SIG-M5 treated with dmso at 0.1 percent for 504 hours (cell line): ENCODE measurements around the gene PLXNA3.
A peak's percentile ranks its signal among the peaks of the same experiment; 100 is the strongest.

Experiments used
- DNase-seq: peaks from one replicate; lab custom pipeline; 2025; ENCODE audit not compliant: unreplicated experiment; lab: John Stamatoyannopoulos, UW

Gene PLXNA3

DNA sequence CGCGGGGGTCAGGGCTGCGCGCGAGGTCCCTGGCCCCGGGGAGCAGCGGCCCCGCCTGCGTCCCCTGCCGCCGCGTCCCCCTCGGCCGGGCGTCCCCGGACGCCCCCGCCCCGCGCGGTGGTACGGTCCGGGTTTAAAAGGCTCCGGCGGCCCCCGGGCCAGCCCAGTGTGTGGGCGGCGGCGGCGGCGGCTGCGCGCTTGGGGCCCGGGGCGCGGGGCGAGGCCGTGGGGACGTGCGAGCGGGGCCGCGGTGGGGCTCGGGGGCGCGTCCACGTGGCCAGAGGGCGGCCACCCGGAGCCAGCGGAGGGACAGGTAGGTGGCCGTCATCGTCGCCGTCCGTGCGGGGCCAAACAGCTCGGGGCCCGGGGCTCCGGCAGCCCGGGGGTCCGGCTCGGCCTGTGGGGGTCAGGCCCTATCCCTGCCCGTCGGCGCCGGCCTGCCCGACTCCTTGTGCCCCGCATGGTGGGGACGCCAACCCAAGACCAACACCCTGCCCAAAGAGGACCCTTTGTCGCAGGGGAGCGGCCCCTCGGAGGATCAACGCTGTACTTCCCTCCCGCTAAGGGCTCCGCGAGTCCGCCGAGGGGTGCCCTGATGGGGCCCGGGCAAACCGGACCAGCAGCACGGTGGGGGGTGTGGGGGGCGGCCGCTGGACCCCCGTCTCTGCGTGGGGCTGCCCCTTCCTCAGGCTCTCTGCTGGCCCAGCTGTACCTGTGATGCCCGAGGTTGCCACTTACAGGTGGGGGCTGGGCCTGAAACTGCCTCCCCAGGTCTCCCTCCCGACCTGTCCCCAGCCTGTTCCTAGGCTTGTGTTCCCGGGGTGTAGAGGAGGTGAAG, at the start of gene PLXNA3:
Gene PLXNA3, plus strand, starts transcription at position 166 of the 838 bp plus-strand sequence. CDS start 1,903 bp downstream, outside the sequence.
- DNase-seq: no peak

DNA sequence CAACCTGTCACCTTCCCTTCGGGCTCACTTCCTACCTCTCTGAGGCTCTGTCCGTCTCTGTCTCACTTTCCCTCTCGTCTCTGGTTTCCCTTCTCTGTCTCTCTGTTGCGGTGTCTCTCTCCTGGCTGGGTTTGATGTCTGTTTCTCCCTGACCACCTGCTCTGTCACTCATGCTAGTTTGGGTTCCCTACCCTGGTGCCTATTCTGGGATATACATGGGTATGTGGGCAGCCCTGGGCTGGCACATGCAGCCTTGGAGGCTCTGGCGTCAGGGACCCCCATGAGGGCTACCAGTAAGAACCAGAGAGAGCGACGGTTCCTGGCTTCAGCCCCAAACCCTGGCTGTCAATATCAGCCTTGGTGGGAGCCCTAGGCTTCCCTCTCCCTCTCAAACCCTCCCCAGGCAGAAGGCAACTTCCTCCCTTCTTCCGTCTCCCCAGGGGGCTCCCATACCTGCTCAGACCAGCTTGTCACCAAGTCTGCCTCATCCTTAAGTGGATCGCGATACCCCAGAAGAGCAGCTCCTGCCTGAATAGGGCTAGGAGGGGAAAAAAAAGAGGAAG, 49.3 kb upstream of the PLXNA3 start:
- DNase-seq: no peak

DNA sequence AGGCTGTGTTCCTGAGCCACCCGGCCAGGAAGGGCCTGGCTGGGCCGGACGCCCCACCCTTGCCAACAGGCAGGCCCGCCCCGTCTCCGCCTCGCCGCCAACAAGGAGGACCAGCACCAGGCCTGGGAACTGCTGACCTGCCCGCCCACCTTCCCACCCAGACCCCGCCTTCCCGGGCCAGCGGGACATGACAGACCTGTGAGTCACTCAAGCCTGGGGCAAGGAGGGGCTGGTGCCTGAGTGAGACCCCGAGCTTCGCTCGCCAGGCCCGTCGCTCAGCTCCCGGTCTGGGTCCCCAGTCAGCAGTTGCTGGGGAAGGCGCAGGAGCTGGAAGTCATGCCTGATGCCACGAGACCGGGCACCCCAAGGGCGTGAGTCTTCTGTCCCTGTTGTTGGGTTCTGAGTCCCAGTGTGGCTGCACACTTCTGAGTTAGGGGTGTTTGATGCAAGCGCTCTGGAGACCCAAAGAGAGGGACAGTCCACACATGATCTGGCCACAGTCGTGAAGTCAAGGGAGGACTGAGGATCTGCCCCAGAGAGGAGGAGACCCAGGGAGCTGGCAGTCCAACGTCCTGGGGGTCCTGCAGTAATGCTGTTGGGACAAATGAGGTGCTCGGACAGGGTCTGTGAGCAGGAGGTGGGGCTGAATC, 48.7 kb upstream of the PLXNA3 start, which contains the start of gene DNASE1L1:
Gene DNASE1L1, minus strand, starts transcription at position 33 of the 650 bp plus-strand sequence. CDS start 3,686 bp downstream, outside the sequence.
- DNase-seq: peak; percentile 71

DNA sequence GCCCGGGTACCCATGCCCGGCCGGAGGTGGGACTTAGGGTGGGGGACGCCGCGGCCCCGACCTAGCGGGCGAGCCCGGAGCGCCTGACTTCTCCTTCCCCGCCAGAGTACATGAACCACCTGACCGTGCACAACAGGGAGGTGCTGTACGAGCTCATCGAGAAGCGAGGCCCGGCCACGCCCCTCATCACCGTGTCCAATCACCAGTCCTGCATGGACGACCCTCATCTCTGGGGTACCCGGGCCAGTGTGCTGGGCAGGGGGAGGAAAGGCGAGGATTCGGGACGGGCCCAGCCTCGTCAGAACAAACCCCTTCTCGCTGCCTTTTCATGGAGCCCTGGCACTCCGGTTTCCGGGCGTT, 46.1 kb upstream of the PLXNA3 start:
- peak; percentile 62 for DNase-seq

DNA sequence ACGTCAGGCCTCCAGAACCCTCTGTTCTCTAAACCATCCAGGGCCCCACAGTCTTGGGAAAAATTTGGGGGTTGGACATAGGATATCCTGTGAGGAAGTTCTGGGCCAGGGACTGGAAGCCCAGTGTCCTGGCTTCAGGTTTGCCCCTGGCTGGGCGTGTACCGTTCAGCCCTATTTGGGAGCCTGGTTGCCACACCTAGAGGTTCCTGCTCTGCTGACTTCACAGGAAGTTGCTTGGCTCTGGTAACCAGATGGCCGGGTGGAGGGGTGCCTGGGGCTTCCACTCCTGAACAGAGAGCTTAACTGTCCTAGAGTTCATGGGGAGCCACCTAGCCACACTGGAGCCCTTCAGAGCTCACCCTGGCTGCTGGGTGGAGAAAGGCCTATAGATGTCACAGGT, 45.6 kb upstream of the PLXNA3 start:
- peak; percentile 58 for DNase-seq

DNA sequence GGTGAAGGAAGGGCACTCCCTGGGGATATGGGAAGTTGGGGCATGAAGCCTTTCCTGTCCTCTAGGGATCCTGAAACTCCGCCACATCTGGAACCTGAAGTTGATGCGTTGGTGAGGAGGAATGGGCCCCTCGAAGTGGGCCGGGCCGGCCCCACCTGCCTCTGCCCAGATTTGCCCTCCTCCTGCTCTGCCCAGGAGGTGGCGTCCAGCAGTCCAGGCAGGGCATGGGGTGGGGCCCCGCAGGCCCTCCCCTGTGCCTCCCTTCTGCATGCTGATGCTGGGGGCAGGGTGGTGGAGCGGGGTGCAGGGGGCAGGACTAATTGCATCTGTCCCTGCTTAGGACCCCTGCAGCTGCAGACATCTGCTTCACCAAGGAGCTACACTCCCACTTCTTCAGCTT, 44.9 kb upstream of the PLXNA3 start:
- no peak for DNase-seq

DNA sequence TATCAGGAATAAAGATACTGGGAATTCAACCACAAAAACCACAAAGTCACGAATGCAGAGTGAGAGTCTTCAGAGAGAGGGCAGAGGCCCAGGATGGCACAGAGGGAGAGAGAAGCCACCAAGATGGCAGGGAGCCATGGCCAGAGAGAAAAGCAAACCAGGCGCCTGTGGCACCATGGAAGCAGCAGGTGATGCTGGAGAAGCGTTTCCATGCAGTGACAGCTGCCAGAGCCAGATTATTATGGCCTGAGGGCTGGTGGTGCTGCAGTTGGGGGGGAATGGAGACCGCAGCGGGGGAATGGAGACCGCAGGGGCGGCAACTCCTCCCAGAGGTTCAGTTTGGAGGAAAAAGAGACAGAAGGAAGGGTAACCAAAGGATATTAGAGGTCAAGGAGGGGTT, 40.9 kb upstream of the PLXNA3 start:
- no peak for DNase-seq

DNA sequence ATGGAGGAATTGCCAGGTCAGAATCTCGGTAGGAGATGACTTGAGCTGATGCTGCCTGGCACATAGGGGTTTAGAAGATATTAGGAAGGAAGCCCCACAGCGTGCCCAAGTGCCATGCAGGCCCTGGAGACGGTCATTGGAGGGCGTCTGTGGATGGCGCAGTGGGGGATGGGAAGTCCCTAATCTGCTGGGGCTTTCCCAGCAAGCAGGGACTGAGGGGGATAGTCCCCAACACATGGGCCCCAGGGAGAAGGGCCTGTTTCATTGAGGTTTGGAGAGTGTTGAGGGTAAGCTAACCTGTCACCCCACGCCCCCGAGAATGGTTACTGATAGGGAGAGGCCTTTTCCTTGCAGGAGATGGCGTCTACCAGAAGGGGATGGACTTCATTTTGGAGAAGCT, 38.9 kb upstream of the PLXNA3 start:
- no peak for DNase-seq

DNA sequence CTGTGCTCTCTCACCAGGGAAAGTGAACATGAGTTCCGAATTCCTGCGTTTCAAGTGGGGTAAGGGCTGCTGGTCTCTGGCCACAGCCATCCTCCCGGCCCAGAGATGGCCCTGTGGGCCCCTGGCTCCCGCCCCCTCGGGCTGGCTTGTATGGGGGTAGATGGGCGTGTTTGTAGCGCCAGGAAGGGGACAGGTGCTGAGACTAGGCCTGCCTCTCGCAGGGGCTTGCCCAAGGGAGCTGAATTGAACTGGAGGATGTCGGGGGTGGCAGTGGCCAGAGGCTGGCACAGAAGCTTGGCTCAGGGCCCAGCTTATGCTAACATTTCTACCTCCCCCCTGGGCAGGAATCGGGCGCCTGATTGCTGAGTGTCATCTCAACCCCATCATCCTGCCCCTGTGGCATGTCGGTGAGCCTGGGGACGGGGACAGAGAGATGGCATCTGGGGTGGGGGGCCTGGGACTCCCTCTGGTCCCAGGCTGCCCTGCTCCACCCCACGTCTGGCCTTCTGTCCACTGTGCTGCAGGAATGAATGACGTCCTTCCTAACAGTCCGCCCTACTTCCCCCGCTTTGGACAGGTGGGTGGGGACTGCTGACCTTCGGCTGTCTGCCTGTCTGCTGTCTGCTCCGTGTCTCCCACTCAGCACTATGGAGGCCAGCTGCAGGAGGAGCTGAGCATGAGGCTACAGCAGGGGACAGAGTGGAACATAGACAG, 38.2 kb upstream of the PLXNA3 start:
- DNase-seq: no peak

DNA sequence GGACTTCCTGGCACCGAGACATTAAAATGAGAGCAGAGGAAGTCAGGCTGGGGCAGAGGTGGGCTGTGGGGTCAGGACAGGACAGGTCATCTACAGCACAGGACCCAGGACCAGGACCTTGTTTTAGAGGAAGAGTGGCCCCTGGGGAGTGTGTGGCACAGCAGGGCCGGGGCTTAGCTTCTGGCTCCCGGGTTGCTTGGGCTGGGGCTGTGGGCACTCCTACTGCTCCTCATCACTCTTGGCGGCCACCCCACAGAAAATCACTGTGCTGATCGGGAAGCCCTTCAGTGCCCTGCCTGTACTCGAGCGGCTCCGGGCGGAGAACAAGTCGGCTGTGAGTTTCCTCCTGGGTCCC, 37.7 kb upstream of the PLXNA3 start:
- DNase-seq: no peak

DNA sequence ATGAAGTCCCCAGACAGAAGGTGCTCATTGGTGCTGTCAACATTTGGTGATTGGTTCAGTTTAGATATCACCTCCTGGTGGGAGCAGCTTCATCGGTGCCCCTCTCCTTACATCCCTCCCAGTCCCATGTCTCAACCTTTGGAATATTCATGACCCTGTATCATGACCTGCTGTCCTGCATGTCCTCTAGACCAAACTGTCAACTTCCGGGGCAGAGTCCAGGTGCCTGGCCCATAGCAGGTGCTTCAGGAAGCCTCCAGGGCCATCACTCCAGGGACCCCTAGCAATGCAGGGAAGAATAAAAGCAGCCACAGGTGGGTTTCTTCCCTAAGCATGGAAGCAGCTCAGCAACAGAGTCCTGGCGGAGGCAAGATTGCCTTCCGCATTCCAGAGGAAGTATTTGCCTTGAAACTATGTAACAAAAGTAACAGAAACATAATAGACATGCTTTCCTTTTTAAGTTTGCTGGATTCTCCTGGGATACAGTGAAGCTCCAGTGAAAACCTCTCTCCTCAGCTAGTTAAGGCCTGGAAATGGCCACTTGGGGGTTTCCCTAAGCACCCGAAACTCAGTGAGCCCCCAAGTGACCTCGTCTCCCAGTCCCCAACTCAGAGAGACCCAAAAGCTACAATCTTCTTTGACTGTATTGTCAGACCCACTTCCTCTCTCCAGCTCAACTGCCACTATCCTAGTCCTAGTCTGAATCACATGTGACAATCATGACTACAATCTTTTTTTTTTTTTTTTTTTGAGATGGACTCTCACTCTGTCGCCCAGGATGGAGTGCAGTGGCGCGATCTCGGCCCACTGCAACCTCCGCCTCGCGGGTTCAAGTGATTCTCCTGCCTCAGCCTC, 30.9 kb upstream of the PLXNA3 start:
- peak; percentile 39 for DNase-seq

DNA sequence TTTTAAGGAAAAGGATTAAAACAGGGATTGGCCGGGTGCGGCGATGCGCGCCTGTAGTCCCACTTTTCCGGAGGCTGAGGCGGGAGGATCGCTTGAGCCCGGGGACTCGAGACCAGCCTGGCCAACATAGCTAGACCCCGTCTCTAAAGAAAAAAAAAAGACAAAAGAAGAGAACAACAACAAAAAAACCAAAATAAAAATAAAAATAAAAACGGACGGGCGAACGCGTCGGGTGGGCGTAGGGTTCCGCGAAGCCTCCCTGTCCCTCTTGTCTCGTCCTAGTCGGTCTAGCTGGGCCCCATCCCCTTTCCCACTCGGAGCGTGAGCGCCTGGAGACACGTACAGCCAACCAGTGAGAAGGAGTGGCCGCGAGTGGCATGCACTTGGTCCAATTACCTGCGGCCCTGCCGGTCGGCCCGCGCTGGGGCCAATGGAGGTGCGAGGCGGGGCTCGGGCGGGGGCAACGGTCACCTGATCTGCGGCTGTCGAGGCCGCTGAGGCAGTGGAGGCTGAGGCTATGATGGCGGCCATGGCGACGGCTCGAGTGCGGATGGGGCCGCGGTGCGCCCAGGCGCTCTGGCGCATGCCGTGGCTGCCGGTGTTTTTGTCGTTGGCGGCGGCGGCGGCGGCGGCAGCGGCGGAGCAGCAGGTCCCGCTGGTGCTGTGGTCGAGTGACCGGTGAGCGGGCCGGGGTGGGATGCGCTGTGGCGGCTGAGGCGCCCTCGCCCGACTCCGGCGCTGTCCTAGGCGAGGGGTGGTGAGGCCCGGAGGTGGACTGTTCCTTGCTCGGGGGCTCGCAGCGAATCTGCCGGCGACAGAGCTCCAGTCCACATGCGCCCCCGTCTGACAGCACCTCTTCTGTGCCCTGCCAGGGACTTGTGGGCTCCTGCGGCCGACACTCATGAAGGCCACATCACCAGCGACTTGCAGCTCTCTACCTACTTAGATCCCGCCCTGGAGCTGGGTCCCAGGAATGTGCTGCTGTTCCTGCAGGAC, 29.6 kb upstream of the PLXNA3 start, which contains the start of gene ATP6AP1:
Gene ATP6AP1, plus strand, starts transcription at position 502 of the 996 bp plus-strand sequence. Its CDS starts 16 bp downstream, at position 518.
- peak; percentile 90 for DNase-seq

DNA sequence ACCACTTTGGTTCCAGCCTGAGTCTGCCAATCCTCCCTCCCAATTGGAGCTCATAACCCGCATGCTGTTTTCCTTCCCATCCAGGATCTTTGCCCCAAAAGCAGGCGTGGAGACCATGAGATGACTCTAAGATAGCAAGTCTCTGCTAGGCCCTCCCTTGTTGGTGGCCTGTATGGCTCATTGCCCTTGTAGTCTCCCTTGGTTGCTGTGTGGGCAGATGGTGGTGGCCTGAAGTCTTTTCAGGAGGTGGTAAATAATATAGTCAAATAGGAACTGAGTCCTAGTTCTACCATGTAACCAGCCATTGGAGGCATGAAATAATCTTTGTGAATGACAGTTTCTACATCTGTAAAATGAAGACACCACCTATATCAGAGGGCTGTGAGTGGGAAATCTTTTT, 28.4 kb upstream of the PLXNA3 start:
- DNase-seq: no peak

DNA sequence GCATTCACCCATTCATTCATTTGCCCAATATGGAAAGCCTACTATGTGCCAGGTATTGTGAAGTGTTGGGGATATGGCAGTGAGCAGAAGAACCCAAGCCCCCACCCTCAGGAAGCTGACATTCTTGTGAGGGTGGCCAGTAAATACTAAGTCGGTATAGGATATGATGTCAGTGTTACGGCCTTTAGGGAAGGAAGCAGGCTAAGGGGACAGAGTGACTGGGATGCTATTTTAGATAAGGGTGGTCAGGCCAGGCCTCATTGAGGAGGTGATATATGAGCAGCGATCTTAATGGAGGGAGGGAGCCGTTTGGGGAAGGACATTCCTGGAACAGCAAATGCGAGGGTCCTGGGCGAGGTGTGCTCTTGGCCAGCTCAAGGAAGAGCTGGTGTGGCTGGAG, 27.6 kb upstream of the PLXNA3 start:
- DNase-seq: peak; percentile 3

DNA sequence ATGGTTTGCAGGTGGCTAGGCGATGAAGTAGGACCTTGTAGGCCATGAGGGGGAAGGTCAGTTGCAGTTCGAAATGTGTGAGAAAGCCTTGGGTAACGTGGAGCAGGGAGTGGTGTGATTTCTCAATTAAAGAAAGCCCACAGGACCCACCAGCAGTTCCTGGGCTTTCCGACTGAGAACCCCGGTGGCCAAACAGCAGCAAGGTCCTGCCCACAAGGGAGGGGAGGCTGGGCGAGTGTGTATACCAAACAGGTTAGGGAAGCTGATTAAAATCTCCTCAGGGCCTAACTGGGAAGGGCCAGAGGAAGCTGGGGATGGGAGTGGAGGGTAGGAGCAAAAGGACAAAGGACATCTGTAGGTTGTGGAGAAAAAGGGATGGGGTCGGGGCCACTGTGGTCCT, 27.2 kb upstream of the PLXNA3 start:
- DNase-seq: peak; percentile 66

DNA sequence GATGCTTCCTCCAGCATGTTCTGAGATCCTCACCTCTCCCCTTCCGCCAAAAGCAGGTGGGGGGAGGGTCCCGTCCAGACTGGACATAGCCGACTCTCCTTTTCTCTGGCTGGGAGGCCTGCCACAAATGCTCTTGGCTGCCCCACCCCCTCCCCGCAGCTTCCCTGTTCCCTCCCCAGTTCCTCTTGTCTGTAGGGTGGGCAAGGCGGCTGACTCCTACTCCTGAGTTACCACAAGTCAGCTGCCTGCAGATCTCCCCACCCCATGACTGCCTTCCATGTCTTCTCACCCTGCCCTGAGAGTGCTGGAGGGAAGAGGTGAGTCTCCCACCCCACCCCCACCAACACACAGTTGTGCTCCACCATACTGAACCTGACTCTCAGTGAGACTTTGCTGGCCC, 26.7 kb upstream of the PLXNA3 start:
- peak; percentile 52 for DNase-seq

DNA sequence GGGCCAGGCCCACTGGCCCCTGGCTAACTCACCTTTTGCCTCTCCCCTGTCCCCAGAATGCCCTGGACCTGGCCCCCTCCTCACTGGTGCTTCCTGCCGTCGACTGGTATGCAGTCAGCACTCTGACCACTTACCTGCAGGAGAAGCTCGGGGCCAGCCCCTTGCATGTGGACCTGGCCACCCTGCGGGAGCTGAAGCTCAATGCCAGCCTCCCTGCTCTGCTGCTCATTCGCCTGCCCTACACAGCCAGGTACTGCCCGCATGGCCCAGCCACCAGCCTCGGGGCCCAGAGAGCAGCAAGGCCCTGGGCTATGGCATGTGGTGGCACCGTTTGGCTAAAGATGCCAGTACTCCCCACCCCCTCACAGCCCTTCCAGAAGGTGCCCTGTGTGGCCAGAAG, 25.9 kb upstream of the PLXNA3 start:
- DNase-seq: no peak

DNA sequence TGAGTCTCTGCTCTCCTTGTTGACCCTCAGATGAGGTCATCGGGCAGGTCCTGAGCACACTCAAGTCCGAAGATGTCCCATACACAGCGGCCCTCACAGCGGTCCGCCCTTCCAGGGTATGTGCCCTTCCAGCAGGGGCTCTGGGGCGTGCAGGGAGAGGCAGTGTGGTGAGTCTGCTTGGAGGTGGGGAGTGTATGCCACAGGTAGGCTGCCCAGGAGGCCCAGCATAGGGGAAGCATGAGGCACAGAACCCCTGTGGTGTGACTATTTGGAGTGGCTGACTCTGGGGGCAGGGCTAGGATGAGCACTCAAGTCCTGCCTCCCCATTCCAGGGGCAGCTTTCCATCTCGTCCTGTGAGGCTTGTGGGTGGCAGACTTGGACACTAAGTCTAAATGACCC, 24.5 kb upstream of the PLXNA3 start:
- DNase-seq: no peak
